ENCODE results near the gene CCDC6.

DNA sequence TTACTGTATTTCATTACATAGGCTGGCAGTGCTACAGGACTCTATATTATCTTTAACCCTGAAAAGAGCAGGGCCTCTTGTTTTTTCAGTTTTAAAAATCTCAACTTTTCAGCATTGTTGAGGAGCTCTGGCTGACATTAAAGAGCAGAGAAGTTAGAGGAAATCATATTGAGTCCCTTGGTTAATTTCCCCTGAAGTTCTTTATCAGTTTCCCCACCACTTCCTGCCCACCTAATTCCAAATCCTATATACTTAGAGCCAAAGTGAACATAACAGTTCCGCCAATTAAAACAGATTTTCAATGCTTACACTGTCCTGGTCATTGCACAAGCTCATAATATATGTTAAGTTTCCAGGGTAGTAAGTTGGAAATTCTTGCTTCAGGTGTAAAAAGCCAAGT lies 87.1 kb downstream of the CCDC6 start:
- TF ChIP-seq ZNF114 (tag by site-specific recombination; IDR thresholded peaks at IDR 0.05) (no peak), ZNF302 (tag by site-specific recombination; IDR thresholded peaks at IDR 0.05; ENCODE audit: low read depth) (no peak), ZNF768 (tag by site-specific recombination; IDR thresholded peaks at IDR 0.05) (no peak), ZNF423 (tag by site-specific recombination; IDR thresholded peaks at IDR 0.05) (no peak), ZNF23 (tag by site-specific recombination; IDR thresholded peaks at IDR 0.05; ENCODE audit: borderline replicate concordance) (no peak), ZNF112 (tag by site-specific recombination; IDR thresholded peaks at IDR 0.05) (no peak), ZNF146 (tag by site-specific recombination; IDR thresholded peaks at IDR 0.05) (no peak), ZNF623 (tag by site-specific recombination; IDR thresholded peaks at IDR 0.05) (no peak), KLF16 (tag by site-specific recombination; IDR thresholded peaks at IDR 0.05) (no peak)
- TF ChIP-seq, protein P1, sequence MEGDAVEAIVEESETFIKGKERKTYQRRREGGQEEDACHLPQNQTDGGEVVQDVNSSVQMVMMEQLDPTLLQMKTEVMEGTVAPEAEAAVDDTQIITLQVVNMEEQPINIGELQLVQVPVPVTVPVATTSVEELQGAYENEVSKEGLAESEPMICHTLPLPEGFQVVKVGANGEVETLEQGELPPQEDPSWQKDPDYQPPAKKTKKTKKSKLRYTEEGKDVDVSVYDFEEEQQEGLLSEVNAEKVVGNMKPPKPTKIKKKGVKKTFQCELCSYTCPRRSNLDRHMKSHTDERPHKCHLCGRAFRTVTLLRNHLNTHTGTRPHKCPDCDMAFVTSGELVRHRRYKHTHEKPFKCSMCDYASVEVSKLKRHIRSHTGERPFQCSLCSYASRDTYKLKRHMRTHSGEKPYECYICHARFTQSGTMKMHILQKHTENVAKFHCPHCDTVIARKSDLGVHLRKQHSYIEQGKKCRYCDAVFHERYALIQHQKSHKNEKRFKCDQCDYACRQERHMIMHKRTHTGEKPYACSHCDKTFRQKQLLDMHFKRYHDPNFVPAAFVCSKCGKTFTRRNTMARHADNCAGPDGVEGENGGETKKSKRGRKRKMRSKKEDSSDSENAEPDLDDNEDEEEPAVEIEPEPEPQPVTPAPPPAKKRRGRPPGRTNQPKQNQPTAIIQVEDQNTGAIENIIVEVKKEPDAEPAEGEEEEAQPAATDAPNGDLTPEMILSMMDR (tag by site-specific recombination; IDR thresholded peaks at IDR 0.05): no peak
- TF ChIP-seq, protein P2, sequence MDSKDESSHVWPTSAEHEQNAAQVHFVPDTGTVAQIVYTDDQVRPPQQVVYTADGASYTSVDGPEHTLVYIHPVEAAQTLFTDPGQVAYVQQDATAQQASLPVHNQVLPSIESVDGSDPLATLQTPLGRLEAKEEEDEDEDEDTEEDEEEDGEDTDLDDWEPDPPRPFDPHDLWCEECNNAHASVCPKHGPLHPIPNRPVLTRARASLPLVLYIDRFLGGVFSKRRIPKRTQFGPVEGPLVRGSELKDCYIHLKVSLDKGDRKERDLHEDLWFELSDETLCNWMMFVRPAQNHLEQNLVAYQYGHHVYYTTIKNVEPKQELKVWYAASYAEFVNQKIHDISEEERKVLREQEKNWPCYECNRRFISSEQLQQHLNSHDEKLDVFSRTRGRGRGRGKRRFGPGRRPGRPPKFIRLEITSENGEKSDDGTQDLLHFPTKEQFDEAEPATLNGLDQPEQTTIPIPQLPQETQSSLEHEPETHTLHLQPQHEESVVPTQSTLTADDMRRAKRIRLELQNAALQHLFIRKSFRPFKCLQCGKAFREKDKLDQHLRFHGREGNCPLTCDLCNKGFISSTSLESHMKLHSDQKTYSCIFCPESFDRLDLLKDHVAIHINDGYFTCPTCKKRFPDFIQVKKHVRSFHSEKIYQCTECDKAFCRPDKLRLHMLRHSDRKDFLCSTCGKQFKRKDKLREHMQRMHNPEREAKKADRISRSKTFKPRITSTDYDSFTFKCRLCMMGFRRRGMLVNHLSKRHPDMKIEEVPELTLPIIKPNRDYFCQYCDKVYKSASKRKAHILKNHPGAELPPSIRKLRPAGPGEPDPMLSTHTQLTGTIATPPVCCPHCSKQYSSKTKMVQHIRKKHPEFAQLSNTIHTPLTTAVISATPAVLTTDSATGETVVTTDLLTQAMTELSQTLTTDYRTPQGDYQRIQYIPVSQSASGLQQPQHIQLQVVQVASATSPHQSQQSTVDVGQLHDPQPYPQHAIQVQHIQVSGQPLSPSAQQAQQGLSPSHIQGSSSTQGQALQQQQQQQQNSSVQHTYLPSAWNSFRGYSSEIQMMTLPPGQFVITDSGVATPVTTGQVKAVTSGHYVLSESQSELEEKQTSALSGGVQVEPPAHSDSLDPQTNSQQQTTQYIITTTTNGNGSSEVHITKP (tag by site-specific recombination; IDR thresholded peaks at IDR 0.05): no peak
- TF ChIP-seq, protein P3, sequence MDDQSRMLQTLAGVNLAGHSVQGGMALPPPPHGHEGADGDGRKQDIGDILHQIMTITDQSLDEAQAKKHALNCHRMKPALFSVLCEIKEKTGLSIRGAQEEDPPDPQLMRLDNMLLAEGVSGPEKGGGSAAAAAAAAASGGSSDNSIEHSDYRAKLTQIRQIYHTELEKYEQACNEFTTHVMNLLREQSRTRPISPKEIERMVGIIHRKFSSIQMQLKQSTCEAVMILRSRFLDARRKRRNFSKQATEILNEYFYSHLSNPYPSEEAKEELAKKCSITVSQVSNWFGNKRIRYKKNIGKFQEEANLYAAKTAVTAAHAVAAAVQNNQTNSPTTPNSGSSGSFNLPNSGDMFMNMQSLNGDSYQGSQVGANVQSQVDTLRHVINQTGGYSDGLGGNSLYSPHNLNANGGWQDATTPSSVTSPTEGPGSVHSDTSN (CRISPR knock-in tag; IDR thresholded peaks at IDR 0.05): no peak
- TF ChIP-seq, protein P4, sequence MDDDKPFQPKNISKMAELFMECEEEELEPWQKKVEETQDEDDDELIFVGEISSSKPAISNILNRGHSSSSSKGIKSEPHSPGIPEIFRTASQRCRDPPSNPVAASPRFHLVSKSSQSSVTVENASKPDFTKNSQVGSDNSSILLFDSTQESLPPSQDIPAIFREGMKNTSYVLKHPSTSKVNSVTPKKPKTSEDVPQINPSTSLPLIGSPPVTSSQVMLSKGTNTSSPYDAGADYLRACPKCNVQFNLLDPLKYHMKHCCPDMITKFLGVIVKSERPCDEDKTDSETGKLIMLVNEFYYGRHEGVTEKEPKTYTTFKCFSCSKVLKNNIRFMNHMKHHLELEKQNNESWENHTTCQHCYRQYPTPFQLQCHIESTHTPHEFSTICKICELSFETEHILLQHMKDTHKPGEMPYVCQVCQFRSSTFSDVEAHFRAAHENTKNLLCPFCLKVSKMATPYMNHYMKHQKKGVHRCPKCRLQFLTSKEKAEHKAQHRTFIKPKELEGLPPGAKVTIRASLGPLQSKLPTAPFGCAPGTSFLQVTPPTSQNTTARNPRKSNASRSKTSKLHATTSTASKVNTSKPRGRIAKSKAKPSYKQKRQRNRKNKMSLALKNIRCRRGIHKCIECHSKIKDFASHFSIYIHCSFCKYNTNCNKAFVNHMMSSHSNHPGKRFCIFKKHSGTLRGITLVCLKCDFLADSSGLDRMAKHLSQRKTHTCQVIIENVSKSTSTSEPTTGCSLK (tag by site-specific recombination; IDR thresholded peaks at IDR 0.05): no peak
- TF ChIP-seq, protein P5, sequence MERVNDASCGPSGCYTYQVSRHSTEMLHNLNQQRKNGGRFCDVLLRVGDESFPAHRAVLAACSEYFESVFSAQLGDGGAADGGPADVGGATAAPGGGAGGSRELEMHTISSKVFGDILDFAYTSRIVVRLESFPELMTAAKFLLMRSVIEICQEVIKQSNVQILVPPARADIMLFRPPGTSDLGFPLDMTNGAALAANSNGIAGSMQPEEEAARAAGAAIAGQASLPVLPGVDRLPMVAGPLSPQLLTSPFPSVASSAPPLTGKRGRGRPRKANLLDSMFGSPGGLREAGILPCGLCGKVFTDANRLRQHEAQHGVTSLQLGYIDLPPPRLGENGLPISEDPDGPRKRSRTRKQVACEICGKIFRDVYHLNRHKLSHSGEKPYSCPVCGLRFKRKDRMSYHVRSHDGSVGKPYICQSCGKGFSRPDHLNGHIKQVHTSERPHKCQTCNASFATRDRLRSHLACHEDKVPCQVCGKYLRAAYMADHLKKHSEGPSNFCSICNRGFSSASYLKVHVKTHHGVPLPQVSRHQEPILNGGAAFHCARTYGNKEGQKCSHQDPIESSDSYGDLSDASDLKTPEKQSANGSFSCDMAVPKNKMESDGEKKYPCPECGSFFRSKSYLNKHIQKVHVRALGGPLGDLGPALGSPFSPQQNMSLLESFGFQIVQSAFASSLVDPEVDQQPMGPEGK (tag by site-specific recombination; IDR thresholded peaks at IDR 0.05): no peak
